Epithelial cell of esophagus (primary cell): Measurements from ENCODE around the gene GABARAPL1.

Experiments
- DNase-seq: peaks from one replicate; pipeline ENCODE4 v3.0.0; 2010; ENCODE audit warnings: low read depth
- H3K4me3 ChIP-seq: 2 replicates; pipeline ENCODE4 v1.5.1; 2011; ENCODE audit warnings: mild to moderate bottlenecking, low read length, control low read depth
- CTCF ChIP-seq: IDR thresholded peaks from 2 replicates; pipeline ENCODE4 v1.5.1; 2011; ENCODE audit warnings: low read depth, mild to moderate bottlenecking, low read length, control low read depth, inconsistent platforms; ENCODE audit not compliant: insufficient read depth; ENCODE audit errors: missing control alignments

GABARAPL1 gene

DNA sequence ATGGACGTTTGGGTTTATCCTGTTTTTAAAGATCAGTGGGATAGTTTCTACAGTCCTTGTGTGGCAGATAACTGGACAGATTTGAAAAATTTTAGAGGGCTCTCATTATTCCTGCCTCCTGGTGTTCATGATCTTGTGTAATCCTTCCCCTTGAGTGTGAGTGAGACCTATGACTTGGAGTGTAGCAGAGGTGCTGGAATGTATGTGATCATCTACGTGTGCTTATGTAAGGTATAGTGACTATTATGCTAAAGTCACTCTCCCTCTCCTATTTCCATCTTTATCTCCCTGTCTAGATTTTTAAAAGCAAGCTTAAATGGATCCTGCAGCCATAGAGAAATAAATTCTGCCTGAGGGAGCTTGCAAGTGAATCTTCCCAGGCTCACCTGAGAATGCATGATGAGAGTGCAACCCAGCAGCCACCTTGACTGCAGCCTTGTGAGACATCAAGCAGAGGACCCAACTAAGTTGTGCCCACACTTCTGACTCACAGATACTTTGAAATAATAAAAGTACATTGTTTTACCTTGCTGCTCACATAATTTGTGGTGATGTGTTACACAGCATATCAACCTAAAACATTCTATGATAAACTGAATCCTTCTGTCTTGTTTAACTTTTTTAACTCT is 37.6 kb upstream of the GABARAPL1 start:
- peak; percentile 67 for DNase-seq
- TF ChIP-seq CTCF: no peak

GRCh38 chr12:10175846-10176636 is 36.6 kb upstream of the GABARAPL1 start:
- no peak overlapping the region for H3K4me3 ChIP-seq
- peak; percentile 15 for TF ChIP-seq CTCF
- peak; percentile 95 for DNase-seq

More for the DNA sequence above, 37.6 kb upstream of the GABARAPL1 start:
- H3K4me3 ChIP-seq: no peak overlapping the region

- DNase-seq: no peak
- TF ChIP-seq CTCF: no peak
- H3K4me3 ChIP-seq: no peak within 1 kb of the TSS
Measured at GRCh38 chr12:10178821-10179220, 33.9 kb upstream of the GABARAPL1 start, which contains the start of gene TMEM52B. TMEM52B (plus strand) TSS chr12:10179032; CDS start chr12:10179575, 543 bp downstream.

DNA sequence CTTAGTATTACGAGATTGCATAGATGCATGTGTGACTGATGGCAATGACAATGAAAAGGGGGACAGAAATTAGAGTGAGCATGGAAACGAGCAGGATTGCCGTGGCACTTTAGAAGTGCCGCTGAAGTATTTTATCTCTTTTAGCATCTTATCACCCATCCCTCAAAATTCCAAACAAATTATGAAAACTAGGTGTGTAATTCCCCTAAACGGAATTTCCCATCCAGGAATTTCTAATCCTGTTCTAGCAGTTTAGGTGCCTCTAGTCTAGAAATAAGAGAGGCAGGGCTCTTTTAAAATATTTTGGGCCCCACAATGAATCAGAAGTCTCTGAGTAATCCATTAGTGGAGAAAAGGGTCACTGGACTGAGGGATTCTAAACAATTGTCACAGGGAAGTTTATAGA is 32.9 kb upstream of the GABARAPL1 start:
- H3K4me3 ChIP-seq: no peak overlapping the region
- TF ChIP-seq CTCF: no peak
- peak; percentile 41 for DNase-seq

DNA sequence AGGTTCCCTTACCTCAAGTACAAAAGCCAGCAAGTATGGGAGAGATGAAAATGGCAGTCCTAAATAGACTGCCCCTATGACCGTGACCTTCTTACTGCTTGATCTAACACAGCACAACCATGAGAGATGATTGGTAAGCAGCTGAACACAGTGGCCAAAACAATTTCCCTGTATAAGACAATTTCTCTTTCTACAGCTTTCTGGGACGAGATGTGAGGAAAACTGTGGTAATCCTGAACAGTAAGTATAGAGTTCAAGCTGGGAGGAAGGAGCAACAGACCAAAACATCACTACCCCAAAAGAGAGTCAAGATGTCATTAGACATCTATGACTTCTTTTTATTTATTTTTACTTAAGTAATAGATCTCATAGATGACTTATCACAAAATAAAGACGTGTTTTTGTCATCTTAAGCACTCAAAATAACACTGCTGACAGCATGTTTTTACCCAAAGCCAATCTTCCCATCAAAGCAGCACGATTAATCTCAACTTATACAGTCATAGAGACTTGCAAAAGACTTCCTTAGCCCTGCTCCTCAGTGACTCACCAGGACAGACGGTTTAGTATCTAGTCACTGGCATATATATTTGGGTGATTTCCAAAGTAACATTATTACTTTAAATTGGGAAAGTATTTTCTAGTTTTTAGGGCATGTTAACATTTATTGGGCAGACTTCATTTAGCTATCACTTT is 30.2 kb upstream of the GABARAPL1 start:
- peak; percentile 91 for DNase-seq
- TF ChIP-seq CTCF: no peak
- H3K4me3 ChIP-seq: no peak overlapping the region

GRCh38 chr12:10184261-10184843 is 28.3 kb upstream of the GABARAPL1 start:
- no peak overlapping the region for H3K4me3 ChIP-seq
- TF ChIP-seq CTCF: no peak
- DNase-seq: no peak
